ENCODE measurements around the gene MAD1L1.

The MAD1L1 gene

DNA sequence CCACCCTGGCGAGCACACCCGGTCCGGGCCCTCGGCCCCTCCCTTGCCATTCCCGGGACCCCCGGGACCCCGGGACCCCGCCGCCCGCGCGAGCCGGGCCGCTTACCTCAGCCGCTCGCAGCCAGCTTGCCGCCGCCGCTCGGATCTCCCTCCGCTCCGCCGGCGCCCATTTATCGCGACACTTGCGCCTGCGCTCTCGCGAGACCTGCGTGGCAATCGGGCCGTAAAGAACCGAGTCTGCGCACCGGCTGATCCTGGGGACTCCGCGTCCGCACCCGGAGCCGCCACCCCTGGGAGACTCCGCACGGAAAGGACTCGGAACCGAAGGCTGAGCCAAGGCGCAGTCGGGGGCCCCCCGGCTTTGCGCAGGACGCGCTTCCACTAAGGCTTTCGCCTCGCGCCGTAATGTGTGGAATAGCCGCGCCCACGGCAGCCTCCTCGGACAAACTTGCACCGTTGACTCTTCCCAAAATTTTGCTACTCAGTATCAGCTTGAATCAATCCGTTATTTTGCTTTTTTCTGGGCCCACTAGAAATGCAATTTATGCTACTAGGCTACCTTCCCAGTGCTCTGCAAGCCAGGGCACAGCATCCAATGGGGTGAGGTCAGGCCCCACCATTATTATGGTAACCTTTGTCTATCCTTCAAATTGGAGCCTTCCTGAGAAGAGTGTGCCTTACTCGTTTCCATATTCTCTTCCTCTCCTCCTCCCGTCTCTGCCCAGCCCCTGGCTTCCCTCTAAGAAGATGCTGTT is at the start of gene MAD1L1:
MAD1L1 (minus strand) TSS at position 180 of the 755 bp plus-strand sequence. CDS start 2,812 bp downstream, outside the sequence.
- TF ChIP-seq, protein P1, sequence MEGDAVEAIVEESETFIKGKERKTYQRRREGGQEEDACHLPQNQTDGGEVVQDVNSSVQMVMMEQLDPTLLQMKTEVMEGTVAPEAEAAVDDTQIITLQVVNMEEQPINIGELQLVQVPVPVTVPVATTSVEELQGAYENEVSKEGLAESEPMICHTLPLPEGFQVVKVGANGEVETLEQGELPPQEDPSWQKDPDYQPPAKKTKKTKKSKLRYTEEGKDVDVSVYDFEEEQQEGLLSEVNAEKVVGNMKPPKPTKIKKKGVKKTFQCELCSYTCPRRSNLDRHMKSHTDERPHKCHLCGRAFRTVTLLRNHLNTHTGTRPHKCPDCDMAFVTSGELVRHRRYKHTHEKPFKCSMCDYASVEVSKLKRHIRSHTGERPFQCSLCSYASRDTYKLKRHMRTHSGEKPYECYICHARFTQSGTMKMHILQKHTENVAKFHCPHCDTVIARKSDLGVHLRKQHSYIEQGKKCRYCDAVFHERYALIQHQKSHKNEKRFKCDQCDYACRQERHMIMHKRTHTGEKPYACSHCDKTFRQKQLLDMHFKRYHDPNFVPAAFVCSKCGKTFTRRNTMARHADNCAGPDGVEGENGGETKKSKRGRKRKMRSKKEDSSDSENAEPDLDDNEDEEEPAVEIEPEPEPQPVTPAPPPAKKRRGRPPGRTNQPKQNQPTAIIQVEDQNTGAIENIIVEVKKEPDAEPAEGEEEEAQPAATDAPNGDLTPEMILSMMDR (IDR thresholded peaks at IDR 0.05), result no peak

DNA sequence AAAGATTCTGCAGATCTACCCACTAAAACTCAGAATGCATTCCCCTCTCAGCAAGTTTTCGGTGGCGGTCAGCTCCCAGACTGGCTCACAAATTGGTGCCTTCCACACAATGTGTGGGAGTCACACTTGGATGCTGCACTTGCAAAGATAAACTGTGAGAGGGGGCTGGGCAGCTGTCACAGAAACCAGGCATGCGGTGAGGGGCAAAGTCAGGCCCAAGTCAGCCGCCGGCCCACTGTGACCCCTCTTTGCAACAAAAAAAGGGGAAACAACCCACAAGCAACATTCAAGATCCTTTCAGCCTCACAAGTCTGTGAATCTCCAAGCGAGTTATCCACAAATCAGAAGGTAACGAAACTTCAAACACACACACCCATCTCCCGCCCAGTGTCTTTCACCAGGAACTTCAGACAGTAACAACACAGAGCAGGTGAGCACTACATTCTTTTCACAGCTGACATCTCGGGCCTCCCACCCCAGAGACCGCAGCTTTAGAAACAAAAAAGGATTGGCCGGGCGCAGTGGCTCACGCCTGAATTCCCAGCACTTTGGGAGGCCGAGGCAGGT is 49.5 kb upstream of the MAD1L1 start:
- TF ChIP-seq, protein P1 (IDR thresholded peaks at IDR 0.05), result no peak

DNA sequence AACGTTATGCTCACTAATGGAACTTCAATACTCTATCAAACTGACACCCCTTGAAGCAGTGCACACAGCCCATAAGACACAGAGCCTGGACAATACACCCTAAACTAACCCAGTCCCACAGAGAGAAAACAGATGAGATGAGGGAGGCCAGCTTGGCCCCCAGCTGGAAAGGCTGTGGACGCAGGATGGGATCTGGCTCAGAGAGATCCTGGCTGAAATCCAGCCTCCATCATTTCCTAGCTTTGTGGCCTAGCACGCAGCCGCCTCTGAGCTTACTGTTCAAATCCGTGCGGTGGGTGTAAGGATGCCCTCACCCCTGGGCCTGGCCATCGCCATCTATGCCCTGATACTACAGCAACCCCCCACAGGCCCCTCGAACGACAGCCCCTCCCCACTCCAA is 48.8 kb upstream of the MAD1L1 start:
- TF ChIP-seq, protein P1 (IDR thresholded peaks at IDR 0.05), result no peak

GRCh38 chr7:2280424-2280823 is 47.7 kb upstream of the MAD1L1 start:
- TF ChIP-seq, protein P1 (IDR thresholded peaks at IDR 0.05), result no peak

DNA sequence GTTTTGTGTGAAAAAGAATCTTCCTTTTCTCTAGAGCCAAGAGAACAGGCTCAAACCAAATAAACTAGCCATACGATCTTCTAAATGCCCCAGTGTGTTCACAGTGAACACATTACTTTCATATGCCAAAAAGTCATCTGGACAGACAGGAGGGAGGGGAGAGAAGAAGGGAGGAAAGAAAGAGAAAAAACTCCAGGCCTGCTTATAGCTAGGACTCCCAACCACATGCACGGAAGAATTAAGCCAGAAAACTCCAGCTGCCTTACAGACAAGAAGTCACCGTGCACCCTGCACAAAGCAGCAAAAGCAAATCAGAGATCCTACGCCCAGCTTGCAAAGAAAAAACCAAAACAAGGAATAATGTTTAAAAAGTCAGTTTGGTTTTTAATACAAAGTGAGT is 47.2 kb upstream of the MAD1L1 start:
- TF ChIP-seq, protein P1 (IDR thresholded peaks at IDR 0.05), result no peak

GRCh38 chr7:2278026-2278425 is 45.3 kb upstream of the MAD1L1 start:
- TF ChIP-seq, protein P1 (IDR thresholded peaks at IDR 0.05), result no peak

DNA sequence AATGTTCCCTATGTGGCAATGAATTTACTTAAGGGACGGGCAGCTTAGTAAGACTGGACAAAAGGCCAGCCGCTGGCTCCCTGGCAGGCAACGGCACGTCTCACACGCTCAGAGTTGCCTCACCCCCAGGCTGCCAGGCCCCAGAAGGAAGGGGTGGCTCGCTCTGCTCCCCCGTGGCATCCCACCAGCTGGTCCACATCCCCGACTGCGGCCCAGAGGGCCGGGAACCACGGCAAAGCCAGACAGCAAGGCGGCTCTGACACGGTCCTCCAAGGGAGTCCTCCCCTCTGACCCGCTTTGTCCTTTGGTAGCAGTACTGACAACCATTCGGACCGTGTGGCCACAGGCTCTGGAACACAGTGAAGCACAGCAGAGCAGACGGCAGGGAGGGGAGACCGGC is 43.4 kb upstream of the MAD1L1 start:
- TF ChIP-seq, protein P1 (IDR thresholded peaks at IDR 0.05), result no peak

Measured in LNCAP (cell line).